Epithelial cell of esophagus (primary cell): ENCODE measurements around the gene USP21.
A peak's percentile ranks its signal among the peaks of the same experiment; 100 is the strongest.

Source experiments
- DNase-seq: peaks from one replicate; pipeline ENCODE4 v3.0.0; 2010; ENCODE audit warnings: low read depth
- H3K4me3 ChIP-seq: 2 replicates; pipeline ENCODE4 v1.5.1; 2011; ENCODE audit warnings: mild to moderate bottlenecking, low read length, control low read depth
- CTCF ChIP-seq: IDR thresholded peaks from 2 replicates; pipeline ENCODE4 v1.5.1; 2011; ENCODE audit warnings: low read depth, mild to moderate bottlenecking, low read length, control low read depth, inconsistent platforms; ENCODE audit not compliant: insufficient read depth; ENCODE audit errors: missing control alignments

The USP21 gene

DNA sequence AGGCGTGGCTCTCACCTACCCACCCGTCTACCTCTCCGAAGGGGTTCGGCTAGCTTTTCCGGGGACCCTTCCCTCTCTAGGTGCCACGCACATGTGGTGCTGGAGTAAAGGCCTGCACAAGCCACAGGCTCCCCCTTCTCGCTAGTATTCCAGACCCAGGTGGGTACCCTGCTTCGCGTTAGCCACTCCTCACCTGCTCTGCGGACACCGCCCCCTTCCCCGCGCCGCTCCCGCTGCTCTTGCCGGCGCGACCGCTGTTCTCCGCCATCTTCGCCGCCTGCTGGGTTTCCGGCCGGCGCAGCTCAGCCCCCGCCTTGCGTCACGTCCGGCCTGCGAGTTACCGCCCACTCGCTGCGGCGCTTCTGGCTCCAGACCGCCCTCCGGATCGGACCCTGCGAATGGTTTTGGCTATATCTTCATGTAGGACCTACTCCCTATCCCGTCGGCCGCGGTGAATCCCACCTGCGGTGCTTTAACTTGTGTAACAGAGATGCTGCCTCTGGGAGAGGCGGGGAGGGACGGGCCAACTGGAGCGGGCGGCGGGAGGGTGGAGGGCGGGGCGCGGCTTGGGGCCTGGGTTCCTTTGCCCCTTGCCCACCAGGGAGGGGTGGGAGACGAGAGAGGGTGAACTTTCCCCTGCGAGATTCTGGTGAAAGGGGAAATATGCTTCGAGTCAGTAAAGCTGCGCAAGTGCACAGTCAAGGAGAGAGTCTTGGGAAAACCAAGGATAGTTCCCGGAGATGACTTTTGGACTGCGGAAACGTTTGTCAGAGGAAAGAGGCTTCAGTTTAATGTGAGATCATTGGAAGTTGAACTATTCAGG, 41.3 kb upstream of the USP21 start, which contains the start of the genes NIT1 and PFDN2:
TSS of gene NIT1 (plus strand) at position 347 of the 823 bp plus-strand sequence. CDS start at position 419, 72 bp downstream.
TSS of gene PFDN2 (minus strand) at position 279 of the 823 bp plus-strand sequence. CDS start at position 268, 11 bp downstream.
- TF ChIP-seq CTCF = no peak
- DNase-seq = peak; percentile 89
- H3K4me3 ChIP-seq = peak within 1 kb of the TSS; percentile 97

GRCh38 chr1:161119092-161119903, 40.0 kb upstream of the USP21 start:
- peak; percentile 64 for TF ChIP-seq CTCF
- H3K4me3 ChIP-seq = peak overlapping the region; percentile 97
- DNase-seq = peak; percentile 96

- no peak overlapping the region for H3K4me3 ChIP-seq
- TF ChIP-seq CTCF = no peak
- DNase-seq = no peak
Observed at GRCh38 chr1:161121042-161121650, 38.2 kb upstream of the USP21 start.

DNA sequence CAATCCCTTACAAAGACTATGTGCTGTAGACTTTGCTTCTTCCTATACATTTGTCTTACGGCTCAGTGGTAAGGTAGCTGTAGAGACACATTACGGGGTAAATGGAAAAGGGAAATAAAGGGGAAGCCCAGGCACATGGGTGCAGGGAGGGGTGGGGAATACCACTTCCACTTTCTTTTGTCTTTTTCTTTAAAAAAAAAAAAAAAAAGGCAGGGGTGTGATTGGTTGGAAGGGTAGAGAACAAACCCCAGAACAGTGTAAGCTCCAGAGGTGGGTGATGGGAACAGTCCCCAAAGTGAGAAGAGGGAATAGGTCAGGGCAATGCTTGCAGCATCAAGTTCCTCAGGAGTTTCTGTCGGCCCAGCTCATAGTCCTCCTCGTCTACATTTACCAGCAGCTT, 37.5 kb upstream of the USP21 start:
- TF ChIP-seq CTCF = no peak
- H3K4me3 ChIP-seq = no peak overlapping the region
- no peak for DNase-seq

DNA sequence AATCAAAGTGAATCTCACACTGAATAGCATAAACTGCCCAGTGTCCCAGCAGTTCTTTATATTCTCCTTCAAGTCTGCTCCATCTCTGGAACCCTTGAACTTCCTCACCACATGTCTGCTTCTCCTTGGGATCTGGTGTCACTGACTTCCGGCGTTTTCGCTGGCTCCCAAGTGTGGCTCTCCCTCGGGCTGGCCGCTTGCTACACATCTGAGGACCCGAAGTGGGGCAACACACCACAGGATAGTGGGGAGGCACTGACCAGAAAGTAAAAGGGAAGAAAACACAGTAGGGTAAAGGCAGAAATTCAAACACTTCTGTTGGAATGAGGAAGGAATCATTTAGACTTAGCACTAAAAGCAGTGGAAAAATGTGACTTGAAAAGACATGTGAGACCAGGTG, 36.3 kb upstream of the USP21 start:
- no peak overlapping the region for H3K4me3 ChIP-seq
- TF ChIP-seq CTCF = no peak

DNA sequence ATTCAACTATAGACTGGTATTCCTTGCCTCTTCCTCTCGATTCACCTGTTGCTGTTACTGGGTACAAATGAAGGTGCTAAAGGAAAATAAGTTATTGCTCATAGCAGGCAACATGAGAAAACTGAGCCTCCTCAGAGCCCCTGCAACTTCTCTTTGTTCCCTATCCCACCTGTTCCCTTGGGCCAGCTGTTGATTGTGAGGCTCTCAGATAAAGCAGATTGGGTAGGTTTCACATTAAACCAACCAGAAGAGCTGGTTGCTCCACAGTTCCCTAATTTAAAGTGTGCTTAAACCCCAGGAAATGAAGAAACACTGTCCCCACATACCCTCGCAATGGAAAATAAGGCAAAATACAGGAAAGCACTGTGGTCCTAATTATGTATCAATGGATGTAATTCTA, 31.7 kb upstream of the USP21 start:
- DNase-seq = no peak
- H3K4me3 ChIP-seq = no peak overlapping the region
- TF ChIP-seq CTCF = no peak

More for the DNA sequence above, 36.3 kb upstream of the USP21 start:
- no peak for DNase-seq
